Ovary (tissue), 3 donors: Measurements from ENCODE around the gene CHN2.

ENCODE experiments used
- EP300 ChIP-seq: sonication (generic); formaldehyde crosslinking; IDR thresholded peaks from one replicate; pipeline ENCODE4 v1.6.1; 2017; ENCODE audit warnings: antibody characterized with exemption
- POLR2A ChIP-seq: fragments of 450-650 bp; IDR thresholded peaks from one replicate; pipeline ENCODE4 v1.6.1; 2017; ENCODE audit warnings: antibody characterized with exemption, mild to moderate bottlenecking, moderate library complexity
- TF ChIP-seq, protein P1 (sequence below), 3 donors: fragments of 450-650 bp in 2 of 3; fragments of 200-600 bp in 1 of 3; IDR thresholded peaks; one replicate each; pipeline versions ENCODE4 v1.5.1 to v1.8.0; 2016 to 2022; ENCODE audit warnings: antibody characterized with exemption in 3 of 3, mild to moderate bottlenecking in 1 of 3
- donor health status: DM: no; HTN: no; CAD: no.

DNA sequence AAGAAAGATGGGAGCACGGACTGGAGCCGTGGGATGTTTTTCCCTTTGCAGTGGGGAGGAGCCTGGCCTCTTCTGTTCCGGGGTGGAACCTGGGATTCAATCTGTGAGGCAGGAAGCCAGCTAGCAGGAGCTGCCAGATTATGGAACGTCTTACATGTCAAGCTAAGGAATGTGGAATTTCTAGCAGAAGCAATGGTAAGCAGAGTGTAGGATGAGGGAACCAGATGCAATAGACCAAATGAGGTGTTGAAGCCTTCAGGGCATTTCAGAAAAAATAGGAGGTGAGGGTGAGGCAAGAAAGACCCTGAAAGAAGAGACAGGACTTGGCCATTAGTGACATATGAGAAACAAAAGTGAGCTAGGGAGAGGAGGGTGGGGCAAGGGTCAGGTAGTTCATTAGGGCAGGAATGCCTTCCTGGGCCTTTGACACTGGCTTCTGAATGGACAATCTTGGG is 105.5 kb downstream of the CHN2 start:
- TF ChIP-seq, protein P1, sequence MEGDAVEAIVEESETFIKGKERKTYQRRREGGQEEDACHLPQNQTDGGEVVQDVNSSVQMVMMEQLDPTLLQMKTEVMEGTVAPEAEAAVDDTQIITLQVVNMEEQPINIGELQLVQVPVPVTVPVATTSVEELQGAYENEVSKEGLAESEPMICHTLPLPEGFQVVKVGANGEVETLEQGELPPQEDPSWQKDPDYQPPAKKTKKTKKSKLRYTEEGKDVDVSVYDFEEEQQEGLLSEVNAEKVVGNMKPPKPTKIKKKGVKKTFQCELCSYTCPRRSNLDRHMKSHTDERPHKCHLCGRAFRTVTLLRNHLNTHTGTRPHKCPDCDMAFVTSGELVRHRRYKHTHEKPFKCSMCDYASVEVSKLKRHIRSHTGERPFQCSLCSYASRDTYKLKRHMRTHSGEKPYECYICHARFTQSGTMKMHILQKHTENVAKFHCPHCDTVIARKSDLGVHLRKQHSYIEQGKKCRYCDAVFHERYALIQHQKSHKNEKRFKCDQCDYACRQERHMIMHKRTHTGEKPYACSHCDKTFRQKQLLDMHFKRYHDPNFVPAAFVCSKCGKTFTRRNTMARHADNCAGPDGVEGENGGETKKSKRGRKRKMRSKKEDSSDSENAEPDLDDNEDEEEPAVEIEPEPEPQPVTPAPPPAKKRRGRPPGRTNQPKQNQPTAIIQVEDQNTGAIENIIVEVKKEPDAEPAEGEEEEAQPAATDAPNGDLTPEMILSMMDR (IDR thresholded peaks at IDR 0.05): no peak
- TF ChIP-seq EP300 (no peak), POLR2A (no peak)
